HL-60 (cell line): ENCODE results near the gene KIF24.
"Not testable (repeated sequence)": the region's sequence is repeated elsewhere in the genome, so short reads cannot be mapped to it uniquely, and the experiment has no call there.

ENCODE experiments used
- DNase-seq, 2 experiments: peaks; one replicate each; pipeline ENCODE4 v3.0.0-alpha.2; 2010 to 2020; ENCODE audit warnings: low read depth in 1 of 2, low spot score in 1 of 2
- H3K27ac ChIP-seq: fragments of 250-450 bp; sonication (Bioruptor Pico); replicated peaks from 2 replicates; pipeline ENCODE4 v1.5.1; 2020; ENCODE audit warnings: mild to moderate bottlenecking, moderate library complexity
- H3K27me3 ChIP-seq: fragments of 250-450 bp; sonication (Bioruptor Pico); 2 replicates; pipeline ENCODE4 v1.5.1; 2021; ENCODE audit warnings: mild to moderate bottlenecking, moderate library complexity; ENCODE audit not compliant: insufficient read depth, poor library complexity, severe bottlenecking
- H3K4me3 ChIP-seq: replicated peaks from 2 replicates; pipeline ENCODE4 v1.5.1; 2011; ENCODE audit warnings: mild to moderate bottlenecking, control low read depth, low read length; ENCODE audit not compliant: insufficient read depth
- GABPA ChIP-seq: IDR thresholded peaks from 2 replicates; pipeline ENCODE4 v1.6.1; 2012; ENCODE audit warnings: low read depth
- POLR2AphosphoS5 ChIP-seq: IDR thresholded peaks from 2 replicates; pipeline ENCODE4 v1.6.1; 2012; ENCODE audit warnings: low read depth
- SPI1 ChIP-seq: IDR thresholded peaks from 2 replicates; pipeline ENCODE4 v1.6.1; 2012; ENCODE audit warnings: low read depth, mild to moderate bottlenecking, borderline replicate concordance
- TF ChIP-seq, protein P1 (sequence below): IDR thresholded peaks from one replicate; pipeline ENCODE4 v1.5.1; 2011; ENCODE audit warnings: low read length, control low read depth, inconsistent platforms; ENCODE audit not compliant: insufficient read depth
- TF ChIP-seq, protein P2 (sequence below): IDR thresholded peaks from 2 replicates; pipeline ENCODE4 v1.6.1; 2012; ENCODE audit warnings: low read depth; ENCODE audit not compliant: insufficient replicate concordance

KIF24 gene

DNA sequence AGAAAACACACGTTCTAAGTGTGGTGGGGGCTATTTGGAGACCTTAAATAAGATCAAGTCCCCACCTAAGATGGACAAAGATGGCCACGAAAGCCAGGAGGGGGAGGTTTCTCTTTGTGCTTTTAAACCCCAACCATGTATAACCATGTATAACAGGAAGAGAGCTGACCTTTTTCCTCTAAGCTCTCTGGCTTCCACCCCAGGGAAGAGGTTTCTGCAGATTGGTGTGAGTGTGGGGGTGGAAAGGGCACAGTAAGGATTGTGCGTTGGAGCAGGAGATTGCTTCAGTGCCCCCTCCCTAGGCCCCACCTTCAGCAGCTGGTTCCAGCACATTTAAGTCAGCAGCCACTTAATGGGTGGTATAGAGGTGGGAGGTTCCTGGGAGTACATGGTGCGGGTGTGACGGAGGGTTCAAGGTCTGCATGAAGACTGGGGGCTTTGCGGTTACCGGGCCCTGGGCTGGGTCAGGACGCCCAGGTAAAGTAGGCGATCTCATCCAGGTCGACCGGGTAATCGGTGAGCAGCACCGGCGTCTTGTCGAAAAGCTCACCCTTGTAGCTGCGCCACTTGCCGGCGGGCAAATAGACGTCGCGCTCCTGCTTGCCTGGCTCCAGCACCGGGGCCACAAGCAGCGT is 41.4 kb upstream of the KIF24 start:
- no peak for DNase-seq
- Histone ChIP-seq H3K27ac (no peak overlapping the region), H3K4me3 (no peak overlapping the region), H3K27me3 (no peaks in the 10 kb centered on the region)
- TF ChIP-seq, protein P1, sequence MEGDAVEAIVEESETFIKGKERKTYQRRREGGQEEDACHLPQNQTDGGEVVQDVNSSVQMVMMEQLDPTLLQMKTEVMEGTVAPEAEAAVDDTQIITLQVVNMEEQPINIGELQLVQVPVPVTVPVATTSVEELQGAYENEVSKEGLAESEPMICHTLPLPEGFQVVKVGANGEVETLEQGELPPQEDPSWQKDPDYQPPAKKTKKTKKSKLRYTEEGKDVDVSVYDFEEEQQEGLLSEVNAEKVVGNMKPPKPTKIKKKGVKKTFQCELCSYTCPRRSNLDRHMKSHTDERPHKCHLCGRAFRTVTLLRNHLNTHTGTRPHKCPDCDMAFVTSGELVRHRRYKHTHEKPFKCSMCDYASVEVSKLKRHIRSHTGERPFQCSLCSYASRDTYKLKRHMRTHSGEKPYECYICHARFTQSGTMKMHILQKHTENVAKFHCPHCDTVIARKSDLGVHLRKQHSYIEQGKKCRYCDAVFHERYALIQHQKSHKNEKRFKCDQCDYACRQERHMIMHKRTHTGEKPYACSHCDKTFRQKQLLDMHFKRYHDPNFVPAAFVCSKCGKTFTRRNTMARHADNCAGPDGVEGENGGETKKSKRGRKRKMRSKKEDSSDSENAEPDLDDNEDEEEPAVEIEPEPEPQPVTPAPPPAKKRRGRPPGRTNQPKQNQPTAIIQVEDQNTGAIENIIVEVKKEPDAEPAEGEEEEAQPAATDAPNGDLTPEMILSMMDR = no peak
- TF ChIP-seq, protein P2, sequence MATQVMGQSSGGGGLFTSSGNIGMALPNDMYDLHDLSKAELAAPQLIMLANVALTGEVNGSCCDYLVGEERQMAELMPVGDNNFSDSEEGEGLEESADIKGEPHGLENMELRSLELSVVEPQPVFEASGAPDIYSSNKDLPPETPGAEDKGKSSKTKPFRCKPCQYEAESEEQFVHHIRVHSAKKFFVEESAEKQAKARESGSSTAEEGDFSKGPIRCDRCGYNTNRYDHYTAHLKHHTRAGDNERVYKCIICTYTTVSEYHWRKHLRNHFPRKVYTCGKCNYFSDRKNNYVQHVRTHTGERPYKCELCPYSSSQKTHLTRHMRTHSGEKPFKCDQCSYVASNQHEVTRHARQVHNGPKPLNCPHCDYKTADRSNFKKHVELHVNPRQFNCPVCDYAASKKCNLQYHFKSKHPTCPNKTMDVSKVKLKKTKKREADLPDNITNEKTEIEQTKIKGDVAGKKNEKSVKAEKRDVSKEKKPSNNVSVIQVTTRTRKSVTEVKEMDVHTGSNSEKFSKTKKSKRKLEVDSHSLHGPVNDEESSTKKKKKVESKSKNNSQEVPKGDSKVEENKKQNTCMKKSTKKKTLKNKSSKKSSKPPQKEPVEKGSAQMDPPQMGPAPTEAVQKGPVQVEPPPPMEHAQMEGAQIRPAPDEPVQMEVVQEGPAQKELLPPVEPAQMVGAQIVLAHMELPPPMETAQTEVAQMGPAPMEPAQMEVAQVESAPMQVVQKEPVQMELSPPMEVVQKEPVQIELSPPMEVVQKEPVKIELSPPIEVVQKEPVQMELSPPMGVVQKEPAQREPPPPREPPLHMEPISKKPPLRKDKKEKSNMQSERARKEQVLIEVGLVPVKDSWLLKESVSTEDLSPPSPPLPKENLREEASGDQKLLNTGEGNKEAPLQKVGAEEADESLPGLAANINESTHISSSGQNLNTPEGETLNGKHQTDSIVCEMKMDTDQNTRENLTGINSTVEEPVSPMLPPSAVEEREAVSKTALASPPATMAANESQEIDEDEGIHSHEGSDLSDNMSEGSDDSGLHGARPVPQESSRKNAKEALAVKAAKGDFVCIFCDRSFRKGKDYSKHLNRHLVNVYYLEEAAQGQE = no peak
- no peak for TF ChIP-seq POLR2AphosphoS5

DNA sequence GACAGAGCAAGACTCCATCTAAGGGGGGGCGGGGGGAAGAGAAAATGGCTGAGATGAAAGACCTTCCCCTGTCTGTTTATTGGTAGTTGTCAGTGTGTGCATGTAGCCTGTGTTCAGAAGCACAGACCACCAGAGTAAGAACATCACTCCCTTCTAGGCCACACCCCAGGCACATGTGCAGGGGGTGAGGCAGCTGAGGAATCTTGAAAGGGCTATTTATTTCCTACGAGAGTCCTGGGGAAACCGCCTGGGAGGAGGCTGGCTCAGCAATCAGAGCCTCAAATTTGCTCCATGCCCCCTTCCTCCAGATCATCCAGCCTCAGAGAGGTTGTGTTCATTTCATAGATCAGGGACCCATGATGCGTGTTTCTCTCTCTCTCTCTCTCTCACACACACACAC is 40.6 kb upstream of the KIF24 start:
- DNase-seq = no peak
- Histone ChIP-seq H3K27ac (no peak overlapping the region), H3K27me3 (no peaks in the 10 kb centered on the region), H3K4me3 (no peak overlapping the region)
- TF ChIP-seq, protein P2 = no peak
- TF ChIP-seq POLR2AphosphoS5 (no peak), GABPA (no peak), SPI1 (no peak)
- TF ChIP-seq, protein P1 = no peak

DNA sequence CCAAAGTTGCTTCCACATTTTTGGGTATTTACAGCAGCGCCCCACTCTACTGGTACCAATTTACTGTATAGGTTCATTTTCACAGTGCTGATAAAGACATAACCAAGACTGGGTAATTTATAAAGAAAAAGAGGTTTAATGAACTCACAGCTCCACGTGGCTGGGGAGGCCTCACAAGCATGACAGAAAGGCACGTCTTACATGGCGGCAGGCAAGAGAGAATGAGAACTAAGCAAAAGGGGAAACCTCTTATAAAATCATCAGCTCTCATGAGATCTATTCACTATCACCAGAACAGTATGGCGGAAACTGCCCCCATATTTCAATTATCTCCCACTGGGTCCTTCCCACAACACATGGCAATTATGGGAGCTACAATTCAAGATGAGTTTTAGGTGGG is 39.7 kb upstream of the KIF24 start:
- not testable (repeated sequence) for H3K27ac ChIP-seq, H3K4me3 ChIP-seq

DNA sequence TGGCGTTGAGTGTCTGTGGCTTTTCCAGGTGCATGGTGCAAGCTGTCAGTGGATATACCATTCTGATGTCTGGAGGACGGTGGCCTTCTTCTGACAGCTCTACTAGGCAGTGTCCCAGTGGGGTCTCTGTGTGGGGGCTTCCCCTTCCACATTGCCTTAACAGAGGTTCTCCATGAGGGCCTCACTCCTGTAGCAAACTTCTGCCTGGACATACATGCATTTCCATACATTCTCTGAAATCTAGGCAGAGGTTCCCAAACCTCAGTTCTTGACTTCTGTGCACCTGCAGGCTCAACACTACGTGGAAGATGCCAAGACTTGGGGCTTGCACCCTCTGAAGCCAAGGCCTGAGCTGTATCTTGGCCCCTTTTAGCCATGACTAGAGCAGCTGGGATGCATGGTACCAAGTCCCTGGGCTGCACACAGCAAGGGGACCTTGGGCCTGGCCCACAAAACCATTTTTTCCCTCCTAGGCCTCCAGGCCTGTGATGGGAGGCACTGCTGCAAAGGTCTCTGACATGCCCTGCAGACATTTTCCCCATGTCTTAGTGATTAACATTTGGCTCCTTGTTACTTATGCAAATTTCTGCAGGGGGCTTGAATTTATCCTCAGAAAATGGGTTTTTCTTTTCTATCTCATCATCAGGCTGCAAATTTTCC is 38.8 kb upstream of the KIF24 start:
- H3K27me3 ChIP-seq, H3K4me3 ChIP-seq, H3K27ac ChIP-seq, DNase-seq: not testable (repeated sequence)

More for the DNA sequence above, 39.7 kb upstream of the KIF24 start:
- not testable (repeated sequence) for DNase-seq, H3K27me3 ChIP-seq

DNA sequence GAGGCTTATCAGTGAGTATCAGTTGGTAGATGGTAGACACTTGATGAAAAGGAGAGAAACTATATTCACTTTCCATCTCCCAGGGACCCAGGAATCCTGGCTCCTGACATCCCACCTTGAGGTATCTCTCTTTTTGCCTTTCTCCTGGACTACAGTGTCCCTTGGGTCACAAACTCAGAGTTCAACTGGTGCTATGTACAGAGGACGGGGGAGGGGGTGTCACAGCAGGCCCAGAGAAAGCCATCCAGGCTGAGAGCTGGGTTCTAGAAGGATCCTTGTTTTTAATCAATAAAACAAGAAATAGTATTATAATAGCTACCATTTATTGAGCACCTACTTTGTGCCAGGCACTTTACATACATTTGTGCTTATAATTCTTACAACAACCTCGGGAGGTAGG is 37.3 kb upstream of the KIF24 start:
- no peak for DNase-seq
- Histone ChIP-seq H3K4me3 (no peak overlapping the region), H3K27me3 (no peaks in the 10 kb centered on the region), H3K27ac (no peak overlapping the region)
- no peak for TF ChIP-seq SPI1
- TF ChIP-seq POLR2AphosphoS5 = no peak
- TF ChIP-seq GABPA = no peak
- TF ChIP-seq, protein P1 = no peak
- TF ChIP-seq, protein P2 = no peak
